ENCODE data around the gene FBXO30. TPM values are rescaled to one million over a fixed set of nuclear protein-coding genes. Genes with fewer than 3 reads are reported as not detected.

FBXO30 gene
- total and polyA plus RNA-seq, 7 donors, result 11.2 to 75.4 (median 17.8) TPM

DNA sequence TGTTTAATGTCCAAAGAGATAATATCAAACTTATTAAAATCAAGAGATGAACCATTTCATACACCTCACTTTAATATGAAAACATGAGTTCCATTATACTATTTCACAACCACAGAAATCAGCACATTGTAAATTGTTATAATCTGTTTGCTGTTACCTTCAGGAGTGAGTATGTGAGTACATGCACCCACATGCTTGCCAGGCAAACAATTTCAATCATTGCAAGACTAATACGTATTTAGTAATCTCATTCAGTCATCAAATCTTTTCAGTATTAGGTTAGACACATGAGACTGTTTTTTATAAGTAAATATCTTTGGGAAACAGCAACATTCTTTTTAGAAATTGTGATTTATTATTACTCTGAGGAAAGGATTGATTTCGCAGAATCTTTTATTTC is 70.0 kb downstream of the FBXO30 start:
- H3K27me3 ChIP-seq (ENCODE audit: insufficient read depth in 3 of 3, low read length in 2 of 3), result no peaks in the 10 kb centered on the region
- no peak overlapping the region for H3K4me3 ChIP-seq
- TF ChIP-seq CTCF (IDR thresholded peaks at IDR 0.05), result no peak
- DNase-seq (no peak), ATAC-seq (no peak)
- peaks cover 4% of the 10 kb centered on the region for H3K4me1 ChIP-seq
- intact Hi-C loops (cut with DNase I), result no loop called here
- WGBS, 3 donors, result 82 to 89% (median 82%) methylated on average over 2 of the region's 2 CpGs
- no peaks in the 10 kb centered on the region for H3K36me3 ChIP-seq (ENCODE audit: insufficient read depth in 1 of 2, low read depth in 1 of 2)
- no peak overlapping the region for H3K27ac ChIP-seq
- peaks cover 11% of the 10 kb centered on the region for H3K9me3 ChIP-seq

Other genes with a start within 250 kb of the FBXO30 start
- 10 to 100 TPM; 55.4 to 73.7 (median 70.6) TPM for gene EPM2A, start 79.3 kb downstream of the FBXO30 start, total RNA-seq
- gene EPM2A, start 79.3 kb downstream of the FBXO30 start, polyA plus RNA-seq, result 10 to 100 TPM; 30.1 to 88.4 (median 40.9) TPM
- gene SHPRH, start 149.6 kb upstream of the FBXO30 start, total RNA-seq, result 10 to 100 TPM in 2 of 4 donors, 1 to 10 TPM in 2; 8.6 to 10.9 (median 9.9) TPM
- 1 to 10 TPM; 2.2 to 3.8 (median 2.4) TPM for gene SHPRH, start 149.6 kb upstream of the FBXO30 start, polyA plus RNA-seq
- under 1 TPM in 1 of 4 donors, not detected in 3; 0.07 TPM for gene GRM1, start 214.3 kb upstream of the FBXO30 start, total RNA-seq
- gene GRM1, start 214.3 kb upstream of the FBXO30 start, polyA plus RNA-seq, result 1 to 10 TPM in 1 of 3 donors, under 1 TPM in 1, not detected in 1; 0.03 to 2.6 TPM

Measured in psoas muscle (tissue), 8 donors.